Esophagus muscularis mucosa (tissue), 4 donors: ENCODE data around the gene NIT2. TPM values are rescaled to one million over a fixed set of nuclear protein-coding genes. Genes with fewer than 3 reads are reported as not detected.

Source experiments
- DNase-seq: peaks from one replicate; pipeline ENCODE4 v3.0.0-alpha.2; 2017; ENCODE audit errors: extremely low spot score
- H3K27ac ChIP-seq, 4 donors: fragments of 200-600 bp; sonication (generic); replicated peaks in 1 of 4; 1 replicate in 3 of 4; 2 replicates in 1 of 4; pipeline ENCODE4 v1.5.1; 2016 to 2019; ENCODE audit warnings: mild to moderate bottlenecking in 1 of 4
- H3K27me3 ChIP-seq, 4 donors: fragments of 200-600 bp; sonication (generic); one replicate each; pipeline versions ENCODE4 v1.5.1 to v1.6.0; 2016 to 2019
- H3K36me3 ChIP-seq, 4 donors: fragments of 200-600 bp; sonication (generic); one replicate each; pipeline ENCODE4 v1.5.1; 2016 to 2019
- H3K4me1 ChIP-seq, 4 donors: fragments of 200-600 bp; sonication (generic); one replicate each; pipeline ENCODE4 v1.5.1; 2016 to 2019
- H3K4me3 ChIP-seq, 4 donors: fragments of 200-600 bp; sonication (generic); 1 replicate in 2 of 4; 2 replicates in 2 of 4; pipeline ENCODE4 v1.5.1; 2016 to 2019; ENCODE audit warnings: mild to moderate bottlenecking in 4 of 4, moderate library complexity in 1 of 4
- H3K9me3 ChIP-seq, 4 donors: fragments of 200-600 bp; sonication (generic); 1 replicate in 3 of 4; 2 replicates in 1 of 4; pipeline ENCODE4 v1.5.1; 2016 to 2019
- CTCF ChIP-seq, 3 experiments: fragments of 200-600 bp in 2 of 3; fragments of 450-650 bp in 1 of 3; sonication (generic) in 2 of 3; IDR thresholded peaks; one replicate each; pipeline ENCODE4 v1.5.1; 2017 to 2019; ENCODE audit warnings: antibody characterized with exemption in 3 of 3, mild to moderate bottlenecking in 2 of 3, moderate library complexity in 1 of 3
- EP300 ChIP-seq: sonication (generic); formaldehyde crosslinking; IDR thresholded peaks from one replicate; pipeline ENCODE4 v1.6.1; 2017; ENCODE audit warnings: antibody characterized with exemption
- POLR2A ChIP-seq: fragments of 450-650 bp; IDR thresholded peaks from one replicate; pipeline ENCODE4 v1.6.1; 2017; ENCODE audit warnings: antibody characterized with exemption, moderate library complexity, mild to moderate bottlenecking, low read depth
- POLR2AphosphoS5 ChIP-seq, 2 donors: sonication (generic); formaldehyde crosslinking; IDR thresholded peaks; one replicate each; pipeline ENCODE4 v1.6.1; 2017; ENCODE audit warnings: antibody characterized with exemption in 2 of 2
- WGBS: methylation state at CpG from one replicate; pipeline ENCODE4 v1.1.5; 2018; 5-methylcytosine and 5-hydroxymethylcytosine counted together
- intact Hi-C: fragments of 100-400 bp; cut with DNase I; formaldehyde crosslinking; loops from one replicate; pipeline ENCODE4 v1.15.1; 2023
- total RNA-seq, 4 donors: library from RNA; depleted of rRNA; stranded (reverse); fragments of >200 nt; gene quantifications; one replicate each; pipeline versions ENCODE4 v1.1.0 to v1.2.1, GENCODE V29; 2016

NIT2 gene
- total RNA-seq, 4 donors from 2014 or later = 15.6 to 34.1 (median 18.5) TPM

GRCh38 chr3:100329800-100330489 is 4.6 kb upstream of the NIT2 start:
- no peaks in the 10 kb centered on the region for H3K9me3 ChIP-seq
- intact Hi-C loops = loop anchor here (10.0 kb wide), 1 partner anchor 505 kb away; no protein-coding TSS in a partner anchor
- no peak overlapping the region for H3K4me3 ChIP-seq
- peaks cover 0 to 24% (median 7%) of the 10 kb centered on the region in 4 donors for H3K36me3 ChIP-seq
- DNase-seq = no peak
- WGBS = 91% methylated on average over 4 of the region's 4 CpGs
- peaks cover 4 to 8% (median 7%) of the 10 kb centered on the region in 4 donors for H3K4me1 ChIP-seq
- H3K27me3 ChIP-seq = no peaks in the 10 kb centered on the region
- no peak overlapping the region for H3K27ac ChIP-seq
- TF ChIP-seq POLR2AphosphoS5 (IDR thresholded peaks at IDR 0.05) (no peak), POLR2A (no peak), CTCF (IDR thresholded peaks at IDR 0.05) (no peak), EP300 (no peak)

- H3K9me3 ChIP-seq = no peaks in the 10 kb centered on the region
- intact Hi-C loops = loop anchor here (10.0 kb wide), 1 partner anchor 506 kb away; no protein-coding TSS in a partner anchor
- 96% methylated on average over 5 of the region's 5 CpGs for WGBS
Measured at GRCh38 chr3:100330651-100331050, 3.9 kb upstream of the NIT2 start.

GRCh38 chr3:100331660-100332059 is 2.9 kb upstream of the NIT2 start:
- Histone ChIP-seq H3K4me1 (peaks cover 9 to 20% (median 19%) of the 10 kb centered on the region in 4 donors), H3K27ac (no peak overlapping the region), H3K36me3 (peaks cover 0 to 10% (median 3%) of the 10 kb centered on the region in 4 donors), H3K4me3 (no peak overlapping the region), H3K9me3 (no peaks in the 10 kb centered on the region), H3K27me3 (no peaks in the 10 kb centered on the region)
- 91% methylated on average over 4 of the region's 4 CpGs for WGBS
- DNase-seq = no peak
- TF ChIP-seq CTCF (IDR thresholded peaks at IDR 0.05) = no peak
- no peak for TF ChIP-seq EP300
- TF ChIP-seq POLR2A = no peak
- TF ChIP-seq POLR2AphosphoS5 (IDR thresholded peaks at IDR 0.05) = no peak
- intact Hi-C loops = loop anchor here (10.0 kb wide), 1 partner anchor 507 kb away; no protein-coding TSS in a partner anchor

More at GRCh38 chr3:100330651-100331050, 3.9 kb upstream of the NIT2 start:
- TF ChIP-seq POLR2A = no peak
- no peak for TF ChIP-seq CTCF (IDR thresholded peaks at IDR 0.05)
- TF ChIP-seq POLR2AphosphoS5 (IDR thresholded peaks at IDR 0.05) = no peak
- no peak for TF ChIP-seq EP300
- peaks cover 0 to 19% (median 7%) of the 10 kb centered on the region in 4 donors for H3K36me3 ChIP-seq
- no peaks in the 10 kb centered on the region for H3K27me3 ChIP-seq
- no peak for DNase-seq
- peaks cover 9 to 15% (median 13%) of the 10 kb centered on the region in 4 donors for H3K4me1 ChIP-seq
- no peak overlapping the region for H3K27ac ChIP-seq
- no peak overlapping the region for H3K4me3 ChIP-seq

GRCh38 chr3:100333051-100333450 is 1.5 kb upstream of the NIT2 start:
- Histone ChIP-seq H3K4me1 (peaks cover 9 to 20% (median 19%) of the 10 kb centered on the region in 4 donors), H3K27me3 (no peaks in the 10 kb centered on the region), H3K4me3 (no peak overlapping the region), H3K9me3 (no peaks in the 10 kb centered on the region), H3K27ac (no peak overlapping the region), H3K36me3 (no peaks in the 10 kb centered on the region)
- no peak for DNase-seq
- intact Hi-C loops = loop anchor here (10.0 kb wide), 1 partner anchor 508 kb away; no protein-coding TSS in a partner anchor
- no peak for TF ChIP-seq POLR2A
- TF ChIP-seq EP300 = no peak
- TF ChIP-seq POLR2AphosphoS5 (IDR thresholded peaks at IDR 0.05) = no peak
- TF ChIP-seq CTCF (IDR thresholded peaks at IDR 0.05) = no peak
